PC-3 (cell line): ENCODE data around the gene MEP1B. TPM values are rescaled to one million over a fixed set of nuclear protein-coding genes. Genes with fewer than 3 reads are reported as not detected.

ENCODE experiments used
- ATAC-seq: fragments of 200-7000 bp; cut with Tn5 transposase; 2 replicates; pipeline ENCODE4 v1.9.1; 2020; ENCODE audit warnings: mild to moderate bottlenecking, moderate library complexity
- BruUV-seq: library from RNA; stranded (reverse); fragments of 400-500 nt; replicated peaks from 2 replicates; lab custom pipeline; 2021; lab: Mats Ljungman, UMichigan
- CTCF ChIA-PET: fragments of 300-600 bp; sonication (Branson Sonifier 250); formaldehyde crosslinking; loops from one replicate; lab custom pipeline; 2022; ENCODE audit warnings: antibody characterized with exemption; lab: Charles Lee
- POLR2A ChIA-PET: fragments of 300-600 bp; sonication (Branson Sonifier 250); formaldehyde crosslinking; loops from one replicate; lab custom pipeline; 2022; ENCODE audit warnings: antibody characterized with exemption; ENCODE audit not compliant: unreplicated experiment; lab: Charles Lee
- DNase-seq: peaks from one replicate; pipeline ENCODE4 v3.0.0-alpha.2; 2015
- H2AFZ ChIP-seq: fragments of 300-600 bp; sonication (generic); 2 replicates; pipeline ENCODE4 v1.6.0; 2016; ENCODE audit warnings: antibody characterized with exemption, low read length
- H3F3A ChIP-seq: fragments of 300-600 bp; sonication (generic); one replicate; pipeline ENCODE4 v1.6.0; 2017; ENCODE audit warnings: antibody characterized with exemption, low read length, control low read depth, mild to moderate bottlenecking; ENCODE audit not compliant: unreplicated experiment
- H3K27ac ChIP-seq: fragments of 300-600 bp; sonication (generic); 2 replicates; pipeline ENCODE4 v1.5.1; 2016; ENCODE audit warnings: mild to moderate bottlenecking, low read length
- H3K27me3 ChIP-seq: fragments of 300-600 bp; sonication (generic); 2 replicates; pipeline ENCODE4 v1.6.1; 2016; ENCODE audit warnings: low read length, mixed read lengths
- H3K36me3 ChIP-seq: fragments of 300-600 bp; sonication (generic); 2 replicates; pipeline ENCODE4 v1.6.1; 2016; ENCODE audit warnings: low read depth, mixed run types, low read length, mixed read lengths
- H3K4me1 ChIP-seq: fragments of 300-600 bp; sonication (generic); 2 replicates; pipeline ENCODE4 v1.5.1; 2016; ENCODE audit warnings: low read length; ENCODE audit not compliant: insufficient read depth
- H3K4me2 ChIP-seq: fragments of 300-600 bp; sonication (generic); 2 replicates; pipeline ENCODE4 v1.6.0; 2016; ENCODE audit warnings: low read length
- H3K4me3 ChIP-seq: fragments of 300-600 bp; sonication (generic); 2 replicates; pipeline ENCODE4 v1.5.1; 2016; ENCODE audit warnings: mild to moderate bottlenecking, low read length, mixed read lengths
- H3K79me2 ChIP-seq: fragments of 300-600 bp; sonication (generic); 2 replicates; pipeline ENCODE4 v1.6.1; 2017; ENCODE audit warnings: low read length, mixed read lengths
- H3K9ac ChIP-seq: fragments of 300-600 bp; sonication (generic); 2 replicates; pipeline ENCODE4 v1.6.0; 2016; ENCODE audit warnings: mild to moderate bottlenecking, low read length
- H3K9me2 ChIP-seq: fragments of 300-600 bp; sonication (generic); replicated peaks from 2 replicates; pipeline ENCODE4 v1.6.1; 2016; ENCODE audit warnings: mixed run types, low read length, mixed read lengths
- H3K9me3 ChIP-seq: fragments of 300-600 bp; sonication (generic); 2 replicates; pipeline ENCODE4 v1.6.1; 2016; ENCODE audit warnings: low read length, mixed read lengths
- H4K20me1 ChIP-seq: fragments of 300-600 bp; sonication (generic); 2 replicates; pipeline ENCODE4 v1.6.1; 2016; ENCODE audit warnings: low read length, mixed read lengths
- CTCF ChIP-seq: fragments of 300-600 bp; sonication (generic); conservative IDR thresholded peaks from 2 replicates; pipeline ENCODE4 v1.5.1; 2017; ENCODE audit warnings: antibody characterized with exemption, low read depth, mild to moderate bottlenecking, low read length
- EZH2 ChIP-seq: fragments of 300-600 bp; sonication (generic); IDR thresholded peaks from one replicate; pipeline ENCODE4 v1.6.1; 2017; ENCODE audit warnings: antibody characterized with exemption, mild to moderate bottlenecking, low read length; ENCODE audit not compliant: unreplicated experiment
- EZH2phosphoT487 ChIP-seq: fragments of 300-600 bp; sonication (generic); IDR thresholded peaks from 2 replicates; pipeline ENCODE4 v1.6.1; 2018; ENCODE audit warnings: mild to moderate bottlenecking, antibody characterized with exemption, low read length, borderline replicate concordance
- intact Hi-C: fragments of 100-400 bp; cut with micrococcal nuclease; formaldehyde crosslinking; loops from 2 replicates; pipeline ENCODE4 v1.9.0; 2023
- total RNA-seq: library from RNA; depleted of rRNA; stranded (reverse); fragments of >200 nt; gene quantifications from 2 replicates; pipeline ENCODE4 v1.2.3, GENCODE V29; 2014

Gene MEP1B
- total RNA-seq, 1 experiment from 2014 or later: not detected

GRCh38 chr18:32208577-32208976 is 18.7 kb downstream of the MEP1B start:
- CTCF ChIA-PET: no interaction called here
- no TSS peak for BruUV-seq

GRCh38 chr18:32209685-32210445 is 20.0 kb downstream of the MEP1B start:
- no peak overlapping the region for H3K4me3 ChIP-seq
- BruUV-seq: no TSS peak
- no peaks in the 10 kb centered on the region for H3K79me2 ChIP-seq
- H3K4me2 ChIP-seq: no peak overlapping the region
- peaks cover 8% of the 10 kb centered on the region; the same call in 1 of the 2 replicates for H3K27me3 ChIP-seq
- no peak overlapping the region for H2AFZ ChIP-seq
- no peaks in the 10 kb centered on the region for H3K36me3 ChIP-seq
- DNase-seq (no peak), ATAC-seq (no peak)
- no peak overlapping the region for H3K27ac ChIP-seq
- H4K20me1 ChIP-seq: no peaks in the 10 kb centered on the region
- no peaks in the 10 kb centered on the region for H3F3A ChIP-seq
- intact Hi-C loops: no loop called here
- no peaks in the 10 kb centered on the region for H3K9me3 ChIP-seq
- ChIA-PET POLR2A (no interaction called here), CTCF (no interaction called here)
- no peaks in the 10 kb centered on the region for H3K4me1 ChIP-seq
- TF ChIP-seq EZH2phosphoT487: no peak
- no peak for TF ChIP-seq EZH2
- no peak for TF ChIP-seq CTCF
- H3K9ac ChIP-seq: no peak overlapping the region
- H3K9me2 ChIP-seq: no peaks in the 10 kb centered on the region

More at GRCh38 chr18:32208577-32208976, 18.7 kb downstream of the MEP1B start:
- Histone ChIP-seq H3K79me2 (no peaks in the 10 kb centered on the region), H3K27ac (no peak overlapping the region), H3K9me2 (no peaks in the 10 kb centered on the region), H3K27me3 (peaks cover 8% of the 10 kb centered on the region; the same call in 1 of the 2 replicates), H3K4me2 (no peak overlapping the region), H3K9ac (no peak overlapping the region), H3K9me3 (no peaks in the 10 kb centered on the region), H3K36me3 (no peaks in the 10 kb centered on the region), H3K4me3 (no peak overlapping the region), H2AFZ (no peak overlapping the region), H4K20me1 (no peaks in the 10 kb centered on the region), H3K4me1 (no peaks in the 10 kb centered on the region), H3F3A (no peaks in the 10 kb centered on the region)
- intact Hi-C loops: no loop called here
- ATAC-seq: no peak
- POLR2A ChIA-PET: no interaction called here
- TF ChIP-seq EZH2phosphoT487: no peak
- TF ChIP-seq EZH2: no peak
- no peak for TF ChIP-seq CTCF
- no peak for DNase-seq

- Histone ChIP-seq H2AFZ (no peak overlapping the region), H3K27me3 (no peaks in the 10 kb centered on the region), H3K79me2 (no peaks in the 10 kb centered on the region), H3K4me1 (no peaks in the 10 kb centered on the region), H3K9ac (no peak overlapping the region), H3K9me3 (no peaks in the 10 kb centered on the region), H3K36me3 (no peaks in the 10 kb centered on the region), H4K20me1 (no peaks in the 10 kb centered on the region), H3F3A (no peaks in the 10 kb centered on the region), H3K9me2 (no peaks in the 10 kb centered on the region), H3K27ac (no peak overlapping the region), H3K4me2 (no peak overlapping the region), H3K4me3 (no peak overlapping the region)
- ATAC-seq (no peak), DNase-seq (no peak)
- no TSS peak for BruUV-seq
- ChIA-PET POLR2A (no interaction called here), CTCF (no interaction called here)
- no peak for TF ChIP-seq CTCF
- TF ChIP-seq EZH2phosphoT487: no peak
- TF ChIP-seq EZH2: no peak
- intact Hi-C loops: no loop called here
Measured at GRCh38 chr18:32213693-32214092, 23.9 kb downstream of the MEP1B start.
